GM13977 (cell line): ENCODE measurements around the gene ARHGAP44.

Experiments
- DNase-seq: peaks from one replicate; pipeline ENCODE4 v3.0.0; 2012; ENCODE audit warnings: low spot score
- in situ Hi-C: fragments of 300-500 bp; cut with MboI; formaldehyde crosslinking; loops from one replicate; pipeline ENCODE4 v1.12.0; 2022; ENCODE audit warnings: low sequenced_read_pairs, low pct_unique_long_range_greater_than_20kb, mixed read lengths, inconsistent platforms; ENCODE audit not compliant: unreplicated experiment
- TF ChIP-seq, protein P1 (sequence below): IDR thresholded peaks from 2 replicates; pipeline ENCODE4 v1.5.1; 2012; ENCODE audit warnings: mild to moderate bottlenecking, control low read depth; ENCODE audit not compliant: insufficient read depth; ENCODE audit errors: extremely low read depth, missing control alignments

The ARHGAP44 gene

DNA sequence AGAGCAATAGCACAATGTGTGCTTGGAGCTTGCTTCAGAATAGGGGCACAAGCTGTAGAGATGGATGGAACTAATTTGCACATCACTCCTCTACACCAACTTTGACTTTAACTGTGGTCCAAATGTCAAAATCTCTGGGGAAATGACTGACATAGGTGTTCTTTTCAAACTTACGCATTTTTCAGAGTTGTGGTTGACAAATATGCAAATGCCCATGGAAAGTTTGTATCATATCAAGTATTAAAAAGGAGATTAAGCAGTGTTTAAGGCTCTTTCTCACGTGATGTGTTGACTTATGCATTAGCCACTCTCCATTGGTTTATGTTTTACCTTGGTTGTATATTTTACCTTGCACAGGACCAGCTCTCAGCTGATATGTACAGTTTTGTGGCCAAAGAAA, 151.4 kb downstream of the ARHGAP44 start:
- DNase-seq, result peak; percentile 8
- TF ChIP-seq, protein P1, sequence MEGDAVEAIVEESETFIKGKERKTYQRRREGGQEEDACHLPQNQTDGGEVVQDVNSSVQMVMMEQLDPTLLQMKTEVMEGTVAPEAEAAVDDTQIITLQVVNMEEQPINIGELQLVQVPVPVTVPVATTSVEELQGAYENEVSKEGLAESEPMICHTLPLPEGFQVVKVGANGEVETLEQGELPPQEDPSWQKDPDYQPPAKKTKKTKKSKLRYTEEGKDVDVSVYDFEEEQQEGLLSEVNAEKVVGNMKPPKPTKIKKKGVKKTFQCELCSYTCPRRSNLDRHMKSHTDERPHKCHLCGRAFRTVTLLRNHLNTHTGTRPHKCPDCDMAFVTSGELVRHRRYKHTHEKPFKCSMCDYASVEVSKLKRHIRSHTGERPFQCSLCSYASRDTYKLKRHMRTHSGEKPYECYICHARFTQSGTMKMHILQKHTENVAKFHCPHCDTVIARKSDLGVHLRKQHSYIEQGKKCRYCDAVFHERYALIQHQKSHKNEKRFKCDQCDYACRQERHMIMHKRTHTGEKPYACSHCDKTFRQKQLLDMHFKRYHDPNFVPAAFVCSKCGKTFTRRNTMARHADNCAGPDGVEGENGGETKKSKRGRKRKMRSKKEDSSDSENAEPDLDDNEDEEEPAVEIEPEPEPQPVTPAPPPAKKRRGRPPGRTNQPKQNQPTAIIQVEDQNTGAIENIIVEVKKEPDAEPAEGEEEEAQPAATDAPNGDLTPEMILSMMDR, result no peak
- in situ Hi-C loops, result no loop called here

DNA sequence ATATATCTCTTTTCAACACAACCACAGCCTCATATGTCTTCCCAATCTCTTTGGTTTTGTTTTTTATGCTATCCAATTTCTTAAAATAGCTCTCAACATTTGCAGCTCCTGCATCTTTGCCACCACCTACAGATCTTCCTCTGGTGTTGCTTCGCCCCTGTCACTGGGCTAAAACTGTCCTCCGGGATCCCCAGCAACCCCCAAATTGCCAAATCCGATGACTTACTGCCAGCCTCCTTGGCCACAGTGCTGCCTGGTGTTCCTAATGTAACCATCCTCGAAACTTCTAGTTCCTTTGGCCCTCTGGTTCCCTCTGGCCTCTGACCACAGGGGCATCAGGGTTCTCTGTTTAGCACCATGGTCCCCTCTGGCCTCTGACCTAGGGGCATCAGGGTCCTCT, 157.7 kb downstream of the ARHGAP44 start:
- TF ChIP-seq, protein P1, result no peak
- no peak for DNase-seq
- in situ Hi-C loops, result no loop called here

DNA sequence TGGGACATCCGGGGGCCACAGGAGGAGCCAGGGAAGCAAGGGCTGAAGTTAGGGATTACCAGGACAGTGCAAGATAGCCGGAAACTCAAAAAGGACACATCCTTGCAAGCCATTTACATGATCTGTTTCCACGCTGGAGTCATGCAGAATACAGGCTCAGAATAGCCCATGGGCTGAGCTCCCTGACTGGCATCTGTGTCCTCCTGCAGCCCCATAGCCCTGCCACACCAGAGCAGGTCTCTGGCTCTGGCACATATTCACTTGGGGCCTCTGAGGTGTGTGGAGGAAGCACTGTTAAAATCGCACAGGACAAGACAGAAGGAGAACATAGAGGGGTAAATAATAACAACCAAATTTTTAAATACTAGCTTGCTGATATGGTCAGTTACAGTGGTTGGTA, 162.7 kb downstream of the ARHGAP44 start:
- DNase-seq, result no peak
- TF ChIP-seq, protein P1, result no peak
- in situ Hi-C loops, result no loop called here

DNA sequence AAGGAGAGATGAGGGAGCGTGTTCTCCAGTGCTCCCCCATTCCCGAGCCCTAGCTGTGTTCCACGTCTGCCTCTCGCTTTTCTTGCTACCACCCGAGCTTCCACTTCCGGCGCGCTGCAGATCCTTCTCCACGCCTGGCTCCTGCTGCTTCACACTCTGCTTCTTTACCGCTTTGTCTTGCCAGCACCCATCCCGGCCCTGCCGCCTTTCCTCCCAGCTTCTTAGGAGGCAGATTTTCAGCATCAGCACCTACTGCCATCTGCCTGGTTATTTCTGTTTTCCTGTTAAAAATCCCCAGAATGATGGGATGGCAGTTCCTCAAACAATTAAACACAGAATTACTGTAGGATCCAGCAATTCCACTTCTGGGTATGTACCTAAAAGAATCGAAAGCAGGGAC, 163.9 kb downstream of the ARHGAP44 start:
- in situ Hi-C loops, result no loop called here
- TF ChIP-seq, protein P1, result no peak
- no peak for DNase-seq

DNA sequence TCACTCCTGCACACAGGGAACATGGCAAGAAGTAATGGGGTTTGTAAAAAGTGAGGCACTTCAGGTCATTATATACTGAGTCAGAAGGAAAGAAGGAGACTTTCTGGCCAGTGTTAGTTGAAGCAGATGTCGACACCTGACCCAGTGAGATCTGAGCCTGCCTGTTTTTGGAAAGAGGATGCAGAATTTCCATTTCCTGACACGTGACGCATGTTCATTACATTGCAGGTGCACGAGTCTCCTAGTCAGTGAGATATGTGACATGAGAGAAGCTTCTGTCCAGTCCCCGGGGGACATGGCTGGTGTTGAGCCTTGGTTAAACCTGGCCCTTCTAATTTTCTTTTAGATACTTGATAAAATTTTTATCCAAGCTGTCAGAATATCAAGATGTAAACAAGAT, 166.2 kb downstream of the ARHGAP44 start:
- no peak for DNase-seq
- in situ Hi-C loops, result no loop called here

DNA sequence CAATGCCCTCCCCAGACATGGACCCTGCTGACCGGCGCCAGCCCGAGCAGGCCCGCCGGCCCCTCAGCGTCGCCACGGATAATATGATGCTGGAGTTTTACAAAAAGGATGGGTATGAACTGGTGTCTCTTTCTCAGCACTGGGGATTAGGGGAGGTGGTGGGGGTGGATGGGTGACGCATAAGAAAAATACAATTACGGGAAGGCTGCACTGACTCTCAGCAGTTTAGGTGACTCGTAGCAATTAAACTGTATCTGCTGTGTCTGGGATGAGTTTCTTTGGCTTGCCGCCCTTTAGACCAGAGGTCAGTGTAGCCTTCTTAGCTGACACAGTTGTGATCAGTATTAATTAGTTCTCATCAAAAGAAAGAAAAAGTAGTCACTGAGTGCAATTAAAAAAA, 169.5 kb downstream of the ARHGAP44 start:
- TF ChIP-seq, protein P1, result no peak
- no peak for DNase-seq
- in situ Hi-C loops, result no loop called here

More for the DNA sequence above, 166.2 kb downstream of the ARHGAP44 start:
- TF ChIP-seq, protein P1, result no peak

DNA sequence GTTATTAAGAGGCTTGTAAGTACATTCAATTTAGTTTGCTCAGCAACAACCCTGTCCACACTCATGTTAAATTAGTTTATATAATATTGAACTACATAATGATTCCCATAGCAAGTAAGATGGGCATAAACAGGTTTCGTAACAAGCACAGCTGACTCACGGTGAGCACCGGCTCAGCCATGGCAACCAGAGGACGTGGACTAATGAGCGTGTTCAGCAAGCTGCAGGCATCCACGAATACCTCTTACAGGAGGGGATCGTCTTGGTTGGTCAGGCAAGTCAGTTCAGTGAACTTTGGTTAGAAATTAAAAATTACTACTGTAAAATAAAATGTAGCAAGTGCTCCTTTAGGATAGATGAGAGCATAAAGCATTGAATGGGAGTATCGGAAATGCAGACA, 170.1 kb downstream of the ARHGAP44 start:
- in situ Hi-C loops, result no loop called here
- TF ChIP-seq, protein P1, result no peak
- DNase-seq, result no peak
